ENCODE results near the gene LRPAP1. TPM values are rescaled to one million over a fixed set of nuclear protein-coding genes. Genes with fewer than 3 reads are reported as not detected.

The LRPAP1 gene
- total RNA-seq, 1 experiment from 2014 or later = 110 TPM

- intact Hi-C loops (cut with micrococcal nuclease; ENCODE audit: unreplicated experiment) (no loop called here), in situ Hi-C loops (cut with HindIII; ENCODE audit: low pct_unique_long_range_greater_than_20kb, low sequenced_read_pairs) (no loop called here)
- TF ChIP-seq REST (IDR thresholded peaks at IDR 0.05; ENCODE audit: insufficient read depth in 1 of 2, low read depth in 2 of 2, low read length in 1 of 2) (no peak), POLR2AphosphoS5 (IDR thresholded peaks at IDR 0.05; ENCODE audit: low read depth, low read length) (no peak), SIN3A (IDR thresholded peaks at IDR 0.05; ENCODE audit: borderline replicate concordance, insufficient read depth, low read depth, low read length) (no peak), TCF7L2 (IDR thresholded peaks at IDR 0.05; ENCODE audit: low read depth, low read length) (no peak)
- TF ChIP-seq, protein P1, sequence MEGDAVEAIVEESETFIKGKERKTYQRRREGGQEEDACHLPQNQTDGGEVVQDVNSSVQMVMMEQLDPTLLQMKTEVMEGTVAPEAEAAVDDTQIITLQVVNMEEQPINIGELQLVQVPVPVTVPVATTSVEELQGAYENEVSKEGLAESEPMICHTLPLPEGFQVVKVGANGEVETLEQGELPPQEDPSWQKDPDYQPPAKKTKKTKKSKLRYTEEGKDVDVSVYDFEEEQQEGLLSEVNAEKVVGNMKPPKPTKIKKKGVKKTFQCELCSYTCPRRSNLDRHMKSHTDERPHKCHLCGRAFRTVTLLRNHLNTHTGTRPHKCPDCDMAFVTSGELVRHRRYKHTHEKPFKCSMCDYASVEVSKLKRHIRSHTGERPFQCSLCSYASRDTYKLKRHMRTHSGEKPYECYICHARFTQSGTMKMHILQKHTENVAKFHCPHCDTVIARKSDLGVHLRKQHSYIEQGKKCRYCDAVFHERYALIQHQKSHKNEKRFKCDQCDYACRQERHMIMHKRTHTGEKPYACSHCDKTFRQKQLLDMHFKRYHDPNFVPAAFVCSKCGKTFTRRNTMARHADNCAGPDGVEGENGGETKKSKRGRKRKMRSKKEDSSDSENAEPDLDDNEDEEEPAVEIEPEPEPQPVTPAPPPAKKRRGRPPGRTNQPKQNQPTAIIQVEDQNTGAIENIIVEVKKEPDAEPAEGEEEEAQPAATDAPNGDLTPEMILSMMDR (IDR thresholded peaks at IDR 0.05) = no peak
- no TSS peak for BruUV-seq (replicated peaks)
- Histone ChIP-seq H3K4me3 (ENCODE audit: low read depth in 2 of 2, low read length in 2 of 2) (no peak overlapping the region), H3K4me1 (ENCODE audit: control insufficient read depth, insufficient read depth, low read length) (no peaks in the 10 kb centered on the region), H3K27ac (ENCODE audit: low read length) (no peak overlapping the region), H3K36me3 (ENCODE audit: control insufficient read depth, insufficient read depth, low read length) (no peaks in the 10 kb centered on the region), H3K27me3 (ENCODE audit: control insufficient read depth, insufficient read depth, low read length) (no peaks in the 10 kb centered on the region), H3K9me3 (ENCODE audit: control insufficient read depth, insufficient read depth, low read depth, low read length) (no peaks in the 10 kb centered on the region)
- DNase-seq (ENCODE audit: low read depth, low spot score) (no peak), ATAC-seq (no peak)
- ChIA-PET POLR2A (no interaction called here), CTCF (no interaction called here)
Measured at GRCh38 chr4:3525532-3526430, 6.4 kb downstream of the LRPAP1 start.

- ATAC-seq = no peak
- no TSS peak for BruUV-seq (replicated peaks)
- POLR2A ChIA-PET = no interaction called here
- no peak for DNase-seq (ENCODE audit: low read depth, low spot score)
- Histone ChIP-seq H3K4me1 (ENCODE audit: control insufficient read depth, insufficient read depth, low read length) (no peaks in the 10 kb centered on the region), H3K27me3 (ENCODE audit: control insufficient read depth, insufficient read depth, low read length) (no peaks in the 10 kb centered on the region), H3K4me3 (ENCODE audit: low read depth in 2 of 2, low read length in 2 of 2) (no peak overlapping the region), H3K9me3 (ENCODE audit: control insufficient read depth, insufficient read depth, low read depth, low read length) (no peaks in the 10 kb centered on the region), H3K27ac (ENCODE audit: low read length) (no peak overlapping the region), H3K36me3 (ENCODE audit: control insufficient read depth, insufficient read depth, low read length) (no peaks in the 10 kb centered on the region)
- TF ChIP-seq REST (IDR thresholded peaks at IDR 0.05; ENCODE audit: insufficient read depth in 1 of 2, low read depth in 2 of 2, low read length in 1 of 2) (no peak), SIN3A (IDR thresholded peaks at IDR 0.05; ENCODE audit: borderline replicate concordance, insufficient read depth, low read depth, low read length) (no peak), TCF7L2 (IDR thresholded peaks at IDR 0.05; ENCODE audit: low read depth, low read length) (no peak), POLR2AphosphoS5 (IDR thresholded peaks at IDR 0.05; ENCODE audit: low read depth, low read length) (no peak)
- TF ChIP-seq, protein P1 (IDR thresholded peaks at IDR 0.05) = no peak
- in situ Hi-C loops (cut with HindIII; ENCODE audit: low pct_unique_long_range_greater_than_20kb, low sequenced_read_pairs) = no loop called here
- intact Hi-C loops (cut with micrococcal nuclease; ENCODE audit: unreplicated experiment) = no loop called here
- CTCF ChIA-PET = no interaction called here
Measured at GRCh38 chr4:3524920-3525319, 7.3 kb downstream of the LRPAP1 start.

Measured in Panc1 (cell line).